RWPE1 (cell line): ENCODE measurements around the gene MARCHF5.

Experiments used
- CTCF ChIA-PET: fragments of 350-600 bp; sonication (Branson Sonifier 250); formaldehyde crosslinking; extraction: SDS; loops from one replicate; lab custom pipeline; 2021; lab: Yijun Ruan, JAX
- POLR2A ChIA-PET: fragments of 400-600 bp; formaldehyde crosslinking; extraction: SDS; loops from one replicate; lab custom pipeline; 2020; ENCODE audit warnings: antibody characterized with exemption; ENCODE audit not compliant: low non-redundant PET; lab: Yijun Ruan, JAX
- DNase-seq: peaks from one replicate; pipeline ENCODE4 v3.0.0; 2012; ENCODE audit warnings: low spot score
- H3K27ac ChIP-seq: fragments of 450-650 bp; 2 replicates; pipeline ENCODE4 v1.5.1; 2017
- TF ChIP-seq, protein P1 (sequence below): fragments of 450-650 bp; conservative IDR thresholded peaks from 2 replicates; pipeline ENCODE4 v1.5.1; 2017; ENCODE audit warnings: low read depth, mild to moderate bottlenecking

Gene MARCHF5

DNA sequence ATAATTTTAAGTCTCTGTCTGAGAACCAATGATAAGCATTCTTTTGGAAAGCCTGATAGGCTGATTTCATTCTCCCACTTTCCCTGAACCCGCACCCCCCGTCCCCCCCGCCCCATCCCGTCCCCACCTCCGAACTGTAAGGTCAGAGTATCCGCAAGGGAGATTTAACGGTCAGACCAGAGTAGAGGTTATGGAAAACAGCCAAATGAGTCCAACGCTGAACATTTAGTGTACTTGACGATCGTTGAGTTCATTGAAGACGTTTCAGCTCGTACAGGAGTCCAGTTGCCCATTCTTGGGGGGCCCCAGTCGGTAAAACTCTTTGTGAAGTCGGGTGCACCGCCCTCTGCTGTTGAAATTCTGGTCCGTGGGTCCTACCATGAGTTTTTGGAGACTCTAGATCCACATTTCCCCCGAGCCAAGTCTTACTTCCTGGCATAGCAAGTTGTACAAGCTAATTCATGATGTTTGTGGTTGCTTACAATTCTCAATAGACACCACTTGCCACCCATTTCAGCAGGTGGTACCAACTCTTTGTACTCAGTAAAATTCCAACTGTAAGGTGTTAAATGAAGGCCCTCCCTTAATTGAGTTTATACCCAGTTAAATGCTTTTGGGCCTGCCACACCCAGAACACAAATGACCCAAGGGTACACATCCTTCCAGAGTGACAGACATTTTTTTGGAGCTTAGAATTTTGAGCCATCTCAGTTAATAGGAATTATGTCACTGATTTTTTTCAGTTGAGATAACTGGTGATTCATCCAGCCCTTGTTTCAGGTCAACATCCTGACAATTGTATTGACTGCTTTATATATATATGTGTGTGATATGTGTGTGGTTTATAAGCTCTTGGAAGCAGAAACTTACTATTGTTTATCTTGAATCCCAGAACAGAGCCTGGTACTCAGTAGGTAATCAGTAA is 1.2 kb downstream of the MARCHF5 start:
- ChIA-PET POLR2A (no interaction called here), CTCF (interaction anchor here (0.6 to 3.3 kb wide), 8 partner anchors 28 to 1645 kb away, joined by 3 to 15 read pairs (median 4); no protein-coding TSS in a partner anchor)
- peak overlapping the region; percentile 86 for H3K27ac ChIP-seq
- TF ChIP-seq, protein P1, sequence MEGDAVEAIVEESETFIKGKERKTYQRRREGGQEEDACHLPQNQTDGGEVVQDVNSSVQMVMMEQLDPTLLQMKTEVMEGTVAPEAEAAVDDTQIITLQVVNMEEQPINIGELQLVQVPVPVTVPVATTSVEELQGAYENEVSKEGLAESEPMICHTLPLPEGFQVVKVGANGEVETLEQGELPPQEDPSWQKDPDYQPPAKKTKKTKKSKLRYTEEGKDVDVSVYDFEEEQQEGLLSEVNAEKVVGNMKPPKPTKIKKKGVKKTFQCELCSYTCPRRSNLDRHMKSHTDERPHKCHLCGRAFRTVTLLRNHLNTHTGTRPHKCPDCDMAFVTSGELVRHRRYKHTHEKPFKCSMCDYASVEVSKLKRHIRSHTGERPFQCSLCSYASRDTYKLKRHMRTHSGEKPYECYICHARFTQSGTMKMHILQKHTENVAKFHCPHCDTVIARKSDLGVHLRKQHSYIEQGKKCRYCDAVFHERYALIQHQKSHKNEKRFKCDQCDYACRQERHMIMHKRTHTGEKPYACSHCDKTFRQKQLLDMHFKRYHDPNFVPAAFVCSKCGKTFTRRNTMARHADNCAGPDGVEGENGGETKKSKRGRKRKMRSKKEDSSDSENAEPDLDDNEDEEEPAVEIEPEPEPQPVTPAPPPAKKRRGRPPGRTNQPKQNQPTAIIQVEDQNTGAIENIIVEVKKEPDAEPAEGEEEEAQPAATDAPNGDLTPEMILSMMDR = peak; percentile 47
- DNase-seq = peak; percentile 46

DNA sequence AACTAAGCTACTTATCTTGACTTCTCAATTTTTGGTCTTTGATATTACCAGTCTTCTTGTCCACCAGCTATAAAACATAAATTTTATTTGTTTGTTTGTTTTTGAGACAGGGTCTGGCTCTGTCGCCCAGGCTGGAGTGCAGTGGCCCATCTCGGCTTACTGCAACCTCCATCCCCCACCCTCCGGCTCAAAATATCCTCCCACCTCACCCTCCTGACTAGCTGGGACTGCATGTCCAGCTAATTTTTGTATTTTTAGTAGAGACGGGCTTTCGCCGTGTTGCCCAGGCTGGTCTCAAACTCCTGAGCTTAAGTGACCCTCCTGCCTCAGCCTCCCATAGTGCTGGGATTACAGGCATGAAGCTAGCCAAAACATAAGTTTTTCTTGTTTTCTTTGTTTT is 7.5 kb downstream of the MARCHF5 start:
- POLR2A ChIA-PET = interaction anchor here (0.6 kb wide), 1 partner anchor 225 kb away, joined by 8 read pairs; no protein-coding TSS in a partner anchor
- CTCF ChIA-PET = interaction anchor here (1.2 kb wide), 1 partner anchor 211 kb away, joined by 7 read pairs; no protein-coding TSS in a partner anchor
- TF ChIP-seq, protein P1 = no peak
- no peak overlapping the region for H3K27ac ChIP-seq
- no peak for DNase-seq

GRCh38 chr10:92303096-92303495 is 12.1 kb downstream of the MARCHF5 start:
- no peak overlapping the region for H3K27ac ChIP-seq
- TF ChIP-seq, protein P1 = no peak
- ChIA-PET POLR2A (no interaction called here), CTCF (interaction anchor here (0.6 kb wide), 1 partner anchor 460 kb away, joined by 3 read pairs; no protein-coding TSS in a partner anchor)
- DNase-seq = no peak

DNA sequence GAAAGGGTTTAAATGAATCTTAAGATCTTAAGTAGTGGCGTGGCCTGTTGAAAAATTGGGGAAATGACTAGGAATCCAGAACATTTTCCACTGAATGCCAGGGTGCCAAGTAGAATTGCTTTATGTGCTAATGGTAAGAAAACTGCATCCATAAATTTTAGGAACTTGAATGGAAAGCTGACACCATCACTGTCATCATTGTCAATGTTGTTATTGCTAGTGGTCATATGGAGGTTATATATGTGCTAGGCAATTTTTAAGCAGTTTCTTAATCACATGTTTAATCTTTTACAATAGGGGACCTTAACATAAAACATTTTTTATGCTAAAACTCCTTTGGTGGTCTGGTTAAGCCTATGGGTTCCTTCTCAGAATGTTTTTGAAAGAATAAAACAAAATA is 13.1 kb downstream of the MARCHF5 start:
- TF ChIP-seq, protein P1 = no peak
- H3K27ac ChIP-seq = no peak overlapping the region
- ChIA-PET CTCF (no interaction called here), POLR2A (no interaction called here)
- no peak for DNase-seq

DNA sequence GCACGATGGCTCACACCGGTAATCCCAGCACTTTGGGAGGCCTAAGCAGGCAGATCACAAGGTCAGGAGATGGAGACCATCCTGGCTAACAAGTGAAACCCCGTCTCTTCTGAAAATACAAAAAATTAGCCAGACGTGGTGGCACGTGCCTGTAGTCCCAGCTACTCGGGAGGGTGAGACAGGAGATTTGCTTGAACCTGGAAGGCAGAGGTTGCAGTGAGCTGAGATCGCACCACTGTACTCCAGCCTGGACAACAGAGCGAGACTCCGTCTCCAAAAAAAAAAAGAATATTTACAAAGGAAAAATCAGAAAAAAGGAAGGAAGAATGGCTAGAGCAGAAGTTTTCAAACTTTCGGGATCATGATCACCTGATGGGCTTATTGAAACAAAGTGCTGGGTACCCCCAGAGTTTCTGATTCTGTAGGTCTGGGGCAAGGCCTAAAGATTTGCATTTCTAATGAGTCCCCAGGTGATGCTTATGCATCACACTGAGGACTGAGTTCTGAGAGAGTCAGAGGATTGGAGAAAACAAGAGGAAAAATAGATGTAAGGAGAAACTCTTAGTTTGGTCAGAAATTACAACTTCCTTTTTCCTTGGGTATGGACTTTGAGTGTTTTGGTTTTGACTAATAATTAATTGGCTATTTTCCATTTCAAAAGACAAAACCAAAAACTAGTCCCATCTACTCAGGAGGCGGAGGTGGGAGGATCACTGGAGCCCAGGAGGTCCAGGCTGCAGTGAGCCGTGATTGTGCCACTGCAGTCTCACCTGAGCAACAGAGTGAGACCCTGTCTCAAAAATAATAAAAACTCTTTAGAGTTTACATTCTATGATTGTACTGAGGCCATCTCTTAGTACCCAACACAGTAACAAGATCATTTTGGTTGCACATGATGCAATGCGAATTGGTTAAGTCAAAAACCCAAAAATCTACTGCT is 14.4 kb downstream of the MARCHF5 start:
- ChIA-PET CTCF (no interaction called here), POLR2A (no interaction called here)
- no peak overlapping the region for H3K27ac ChIP-seq
- TF ChIP-seq, protein P1 = no peak
- no peak for DNase-seq

GRCh38 chr10:92309272-92309671 is 18.3 kb downstream of the MARCHF5 start:
- ChIA-PET POLR2A (no interaction called here), CTCF (no interaction called here)
- no peak overlapping the region for H3K27ac ChIP-seq
- TF ChIP-seq, protein P1 = no peak
- DNase-seq = no peak
